HG03095 (cell line): ENCODE data around the gene CEP350.
"Not testable (repeated sequence)": the region's sequence is repeated elsewhere in the genome, so short reads cannot be mapped to it uniquely, and the experiment has no call there.

Experiments used
- ATAC-seq: cut with Tn5 transposase; IDR thresholded peaks from one replicate; pipeline ENCODE4 v1.9.1; 2021; ENCODE audit warnings: moderate library complexity; ENCODE audit not compliant: unreplicated experiment

The CEP350 gene

DNA sequence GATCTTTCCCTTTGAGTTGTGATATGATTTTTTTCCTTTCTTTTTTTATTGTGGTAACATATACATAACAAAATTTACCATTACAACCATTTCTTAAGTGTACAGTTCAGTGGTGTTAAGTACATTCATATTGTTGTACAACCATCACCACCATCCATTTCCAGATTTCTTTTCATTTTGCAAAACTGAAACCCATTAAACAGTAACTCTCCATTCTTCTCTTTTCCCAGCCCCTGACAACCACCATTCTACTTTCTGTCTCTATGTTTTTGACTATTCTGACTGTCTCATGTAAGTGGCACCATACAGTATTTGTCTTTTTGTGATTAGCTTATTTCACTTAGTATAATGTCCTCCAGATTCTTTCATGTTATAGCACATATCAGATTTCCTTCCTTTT lies 30.3 kb downstream of the CEP350 start:
- no peak for ATAC-seq

GRCh38 chr1:179990847-179991246 lies 36.2 kb downstream of the CEP350 start:
- no peak for ATAC-seq

GRCh38 chr1:179995576-179995975 lies 41.0 kb downstream of the CEP350 start:
- no peak for ATAC-seq

DNA sequence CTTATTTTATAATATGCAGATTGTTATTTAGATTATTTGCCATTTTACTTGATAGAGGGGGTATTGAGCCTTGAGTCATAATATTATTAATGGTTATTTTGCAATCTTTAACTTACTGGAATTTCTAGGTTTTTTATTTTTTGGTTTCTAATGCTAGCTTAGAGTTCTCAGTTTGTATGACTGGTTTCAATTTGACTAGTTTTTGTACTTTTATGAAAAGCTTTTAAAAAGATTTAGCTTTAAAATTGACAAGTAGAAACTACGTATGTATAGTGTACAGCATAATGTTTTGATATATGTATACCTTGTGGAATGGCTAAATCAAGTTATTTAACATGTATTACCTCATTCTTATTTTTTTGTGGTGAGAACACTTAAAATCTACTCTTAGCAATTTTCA lies 41.5 kb downstream of the CEP350 start:
- ATAC-seq = peak; percentile 64

DNA sequence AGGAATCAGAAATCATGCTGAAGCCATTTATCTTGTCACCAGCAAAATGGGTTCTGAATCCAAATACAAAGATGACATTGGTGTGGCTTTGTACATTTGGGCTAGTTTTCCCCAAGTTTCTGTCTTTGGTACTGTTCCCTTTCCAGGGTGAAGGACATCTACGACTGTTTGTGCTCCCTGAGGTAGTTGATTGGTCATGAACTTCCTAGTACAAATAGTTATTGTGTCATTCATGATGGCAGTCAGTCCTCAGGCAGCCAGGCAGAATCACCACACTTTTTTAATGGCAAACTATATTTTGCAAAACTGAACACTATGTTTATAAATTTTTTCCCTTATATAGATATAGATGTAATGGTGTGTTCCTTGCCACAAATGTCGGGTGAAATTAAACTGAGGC lies 46.0 kb downstream of the CEP350 start:
- ATAC-seq = no peak

- ATAC-seq = no peak
These were observed 47.8 kb downstream of the CEP350 start for GRCh38 chr1:180002437-180002836.

GRCh38 chr1:180003026-180003695 lies 48.6 kb downstream of the CEP350 start:
- ATAC-seq = peak; percentile 81

GRCh38 chr1:180006762-180007161 lies 52.2 kb downstream of the CEP350 start:
- ATAC-seq = not testable (repeated sequence)

DNA sequence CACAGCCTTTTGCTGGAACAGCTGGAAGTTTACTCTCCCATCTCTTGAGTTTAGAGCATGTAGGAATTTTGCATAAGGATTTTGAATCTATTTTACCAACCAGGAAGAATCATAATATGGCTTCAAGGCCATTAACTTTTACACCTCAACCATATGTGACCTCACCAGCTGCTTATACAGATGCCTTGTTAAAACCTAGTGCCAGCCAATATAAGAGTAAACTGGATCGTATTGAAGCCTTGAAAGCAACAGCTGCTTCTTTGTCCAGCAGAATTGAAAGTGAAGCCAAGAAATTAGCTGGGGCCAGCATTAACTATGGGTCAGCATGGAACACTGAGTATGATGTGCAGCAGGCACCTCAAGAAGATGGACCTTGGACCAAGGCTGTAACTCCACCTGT lies 65.4 kb downstream of the CEP350 start:
- no peak for ATAC-seq

DNA sequence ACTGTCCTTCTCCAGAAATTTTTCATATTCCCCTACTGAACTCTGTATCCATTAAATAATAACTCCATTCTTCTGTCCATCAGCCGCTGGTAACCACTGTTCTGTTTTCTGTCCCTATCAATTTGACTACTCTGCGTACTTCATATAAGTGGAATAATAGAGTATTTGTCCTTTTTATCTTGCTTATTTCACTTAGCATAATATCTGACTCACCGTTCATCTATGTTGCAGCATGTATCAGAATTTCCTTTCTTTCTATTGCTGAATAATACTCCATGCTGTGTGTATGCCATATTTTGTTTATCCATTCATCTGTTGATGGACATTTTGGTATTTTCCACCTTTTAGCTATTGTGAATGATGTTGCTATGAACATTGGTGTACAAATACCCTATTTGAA lies 71.9 kb downstream of the CEP350 start:
- ATAC-seq = no peak

DNA sequence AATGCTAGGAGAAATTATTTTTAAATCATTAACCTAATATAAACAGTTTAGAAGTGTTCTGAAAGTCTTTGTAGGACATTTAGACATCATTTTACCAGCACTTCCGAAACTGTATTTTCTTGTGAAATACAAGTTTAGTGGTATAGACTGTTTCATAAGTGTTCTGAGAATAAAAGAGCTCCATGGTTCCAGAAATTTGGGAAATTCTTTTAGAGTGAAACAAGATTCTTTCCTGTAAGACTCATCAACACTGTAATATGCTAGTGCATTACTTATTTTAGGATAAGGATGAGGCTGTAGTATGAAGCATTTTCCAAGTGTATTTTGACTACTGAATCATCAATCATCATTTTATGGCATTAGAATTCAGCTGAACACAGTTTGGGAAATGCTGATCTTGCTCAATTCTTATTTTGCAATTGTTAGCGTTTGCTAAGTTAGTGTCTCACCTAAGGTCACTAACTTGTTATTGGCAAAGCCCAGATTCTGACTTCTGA lies 73.4 kb downstream of the CEP350 start:
- ATAC-seq = no peak

- ATAC-seq = no peak
These were observed 74.3 kb downstream of the CEP350 start for GRCh38 chr1:180028864-180029263.

DNA sequence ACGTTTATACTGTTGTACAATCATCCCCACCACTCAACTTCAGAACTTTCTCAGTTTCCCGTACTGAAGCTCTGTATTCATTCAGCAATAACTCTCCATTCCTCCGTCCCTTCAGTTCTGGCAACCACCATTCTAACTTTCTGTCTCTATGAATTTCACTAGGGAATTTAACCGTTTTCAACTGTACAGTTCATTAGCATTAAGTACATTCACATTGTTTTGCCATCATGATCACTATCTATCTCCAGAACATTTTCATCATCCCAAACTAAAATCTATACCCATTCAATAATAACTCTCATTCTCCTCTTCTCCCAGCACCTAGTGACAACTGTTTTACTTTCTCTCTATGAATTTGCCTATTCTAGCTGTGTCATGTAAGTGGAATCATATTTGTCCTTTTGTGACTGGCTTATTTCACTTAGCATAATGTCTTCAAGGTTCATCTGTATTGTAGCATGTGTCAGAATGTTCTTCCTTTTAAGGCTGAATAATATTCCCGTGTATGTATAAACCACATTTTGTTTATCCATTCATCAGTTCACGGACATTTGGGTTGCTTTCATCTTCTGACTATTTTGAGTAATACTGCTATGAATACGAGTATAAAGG lies 75.0 kb downstream of the CEP350 start:
- no peak for ATAC-seq

GRCh38 chr1:180031664-180032063 lies 77.1 kb downstream of the CEP350 start:
- no peak for ATAC-seq

GRCh38 chr1:180033390-180033789 lies 78.8 kb downstream of the CEP350 start:
- ATAC-seq = no peak

DNA sequence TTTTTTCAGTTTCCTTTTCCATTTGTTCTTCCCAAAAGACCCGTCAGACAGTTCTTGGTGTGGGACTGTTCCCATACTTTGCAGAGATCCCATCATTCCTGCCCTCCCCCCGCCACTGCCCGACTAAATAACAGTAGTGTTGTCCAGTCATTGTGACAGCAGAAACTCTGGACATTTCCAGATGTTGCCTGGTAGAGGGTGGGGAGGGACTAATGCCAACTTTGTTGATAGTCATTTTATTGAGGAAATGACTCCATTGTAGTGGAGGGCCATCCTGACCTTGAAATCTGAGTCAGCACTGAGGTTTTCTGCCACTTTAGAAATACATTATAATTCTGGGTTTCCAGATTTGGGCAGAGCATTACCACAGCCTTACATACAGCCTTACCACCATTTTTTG lies 85.4 kb downstream of the CEP350 start:
- no peak for ATAC-seq

GRCh38 chr1:180041582-180041981 lies 87.0 kb downstream of the CEP350 start:
- ATAC-seq = no peak

DNA sequence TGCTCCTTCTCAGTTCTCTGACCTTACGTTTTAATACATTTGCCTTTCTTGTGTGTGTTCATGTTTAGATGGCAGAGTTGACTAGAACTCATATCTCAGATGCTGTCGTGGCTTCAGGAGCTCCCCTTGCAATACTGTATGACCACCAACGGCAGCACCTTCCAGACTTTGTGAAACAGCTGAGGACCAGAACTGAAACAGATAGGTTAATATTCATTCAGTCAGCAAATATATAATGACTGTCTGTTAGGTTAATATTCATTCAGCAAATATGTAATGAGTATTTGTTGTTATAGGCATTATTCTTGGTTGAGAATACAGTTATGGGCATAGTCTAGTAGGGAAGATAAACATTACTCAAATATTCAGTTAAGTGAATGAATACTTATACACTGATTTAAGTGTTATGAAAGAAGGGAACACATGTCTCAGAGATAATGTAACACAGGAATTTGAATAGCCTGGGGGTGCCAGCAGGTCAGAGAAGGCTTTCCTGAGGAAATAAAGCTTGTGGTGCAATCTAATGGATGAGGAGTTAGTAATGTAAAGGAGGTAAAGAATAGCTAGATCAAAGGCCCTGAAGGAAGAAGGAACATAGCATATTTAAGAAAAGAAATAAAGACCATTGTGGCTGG lies 88.5 kb downstream of the CEP350 start:
- no peak for ATAC-seq

- ATAC-seq = no peak
These were observed 89.2 kb downstream of the CEP350 start for GRCh38 chr1:180043785-180044184.

DNA sequence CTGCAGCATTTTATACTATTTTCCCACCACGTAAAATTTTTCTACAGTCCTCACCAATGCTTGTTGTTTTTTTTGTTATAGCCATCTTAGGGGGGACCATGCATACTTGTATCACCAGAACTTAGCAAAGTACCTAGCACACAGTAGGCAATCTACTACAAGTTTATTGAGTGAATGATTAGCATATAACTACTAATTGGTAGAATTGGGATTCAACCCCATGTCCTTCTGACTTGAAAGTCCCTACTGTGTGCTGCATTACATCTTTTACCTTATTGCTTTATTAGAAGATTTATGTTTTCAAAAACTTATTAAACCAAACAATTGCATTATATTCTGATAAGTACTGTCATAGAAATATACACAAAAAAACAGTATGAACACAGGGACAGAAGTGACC lies 92.1 kb downstream of the CEP350 start:
- no peak for ATAC-seq

GRCh38 chr1:180053594-180054567 lies 99.3 kb downstream of the CEP350 start:
- ATAC-seq = no peak
